Loucy (cell line): ENCODE measurements around the gene RRAD.

Source experiments
- CTCF ChIP-seq: fragments of 200-600 bp; sonication (generic); conservative IDR thresholded peaks from 2 replicates; pipeline ENCODE4 v1.5.1; 2014; ENCODE audit warnings: mild to moderate bottlenecking, antibody characterized with exemption, low read length
- EZH2phosphoT487 ChIP-seq: fragments of 200-600 bp; IDR thresholded peaks from 2 replicates; pipeline ENCODE4 v1.6.1; 2018; ENCODE audit warnings: antibody characterized with exemption, mild to moderate bottlenecking, moderate library complexity, borderline replicate concordance

GRCh38 chr16:66946541-66946940, 21.2 kb upstream of the RRAD start:
- TF ChIP-seq CTCF (no peak), EZH2phosphoT487 (no peak)
